Raji (cell line): ENCODE measurements around the gene S100PBP.

Source experiments
- POLR2A ChIP-seq: IDR thresholded peaks from 2 replicates; pipeline ENCODE4 v1.6.1; 2011; ENCODE audit warnings: low read depth, low read length, control low read depth; ENCODE audit not compliant: insufficient read depth

Gene S100PBP

GRCh38 chr1:32858791-32859190, 41.3 kb downstream of the S100PBP start:
- TF ChIP-seq POLR2A = no peak

- no peak for TF ChIP-seq POLR2A
Observed at GRCh38 chr1:32859915-32860314, 42.5 kb downstream of the S100PBP start.

- TF ChIP-seq POLR2A = no peak
Observed at GRCh38 chr1:32860566-32860965, 43.1 kb downstream of the S100PBP start.

GRCh38 chr1:32861904-32862695, 44.6 kb downstream of the S100PBP start:
- TF ChIP-seq POLR2A = no peak

GRCh38 chr1:32863218-32863880, 45.9 kb downstream of the S100PBP start:
- no peak for TF ChIP-seq POLR2A

GRCh38 chr1:32863881-32864245, 46.4 kb downstream of the S100PBP start:
- TF ChIP-seq POLR2A = no peak

GRCh38 chr1:32864375-32865019, 47.0 kb downstream of the S100PBP start:
- no peak for TF ChIP-seq POLR2A

- TF ChIP-seq POLR2A = no peak
Observed at GRCh38 chr1:32865639-32866405, 48.4 kb downstream of the S100PBP start.

- TF ChIP-seq POLR2A = no peak
Observed at GRCh38 chr1:32867151-32867550, 49.7 kb downstream of the S100PBP start.

- TF ChIP-seq POLR2A = no peak
Observed at GRCh38 chr1:32867671-32868070, 50.2 kb downstream of the S100PBP start.

GRCh38 chr1:32868085-32868484, 50.6 kb downstream of the S100PBP start:
- no peak for TF ChIP-seq POLR2A

GRCh38 chr1:32868806-32869455, 51.5 kb downstream of the S100PBP start:
- TF ChIP-seq POLR2A = no peak

GRCh38 chr1:32869923-32870614, 52.6 kb downstream of the S100PBP start:
- TF ChIP-seq POLR2A = no peak
